Spleen (tissue), 7 donors: Measurements from ENCODE around the gene LRRK1.

Experiments
- CTCF ChIP-seq, 11 experiments: fragments of 200-600 bp in 7 of 11; fragments of 450-650 bp in 4 of 11; sonication (generic) in 4 of 11; IDR thresholded peaks in 8 of 11; conservative IDR thresholded peaks in 3 of 11; 1 replicate in 7 of 11; 2 replicates in 4 of 11; pipeline versions ENCODE4 v1.4.0 to v1.8.0; 2016 to 2021; ENCODE audit warnings: antibody characterized with exemption in 11 of 11, inconsistent platforms in 4 of 11, mild to moderate bottlenecking in 1 of 11
- POLR2A ChIP-seq, 3 donors: fragments of 450-650 bp; IDR thresholded peaks; one replicate each; pipeline ENCODE4 v1.5.1; 2017; ENCODE audit warnings: antibody characterized with exemption in 3 of 3, mild to moderate bottlenecking in 1 of 3
- POLR2AphosphoS5 ChIP-seq, 3 donors: sonication (generic); formaldehyde crosslinking; IDR thresholded peaks; one replicate each; pipeline ENCODE4 v1.5.1; 2017; ENCODE audit warnings: antibody characterized with exemption in 3 of 3
- donor health status: DM: no; HTN: no; CAD: no; lungs with moderate emphysema.
- donor health status: DM: no; HTN: no; CAD: no.
- donor health status: DM: no; HTN: no; CAD: no.

DNA sequence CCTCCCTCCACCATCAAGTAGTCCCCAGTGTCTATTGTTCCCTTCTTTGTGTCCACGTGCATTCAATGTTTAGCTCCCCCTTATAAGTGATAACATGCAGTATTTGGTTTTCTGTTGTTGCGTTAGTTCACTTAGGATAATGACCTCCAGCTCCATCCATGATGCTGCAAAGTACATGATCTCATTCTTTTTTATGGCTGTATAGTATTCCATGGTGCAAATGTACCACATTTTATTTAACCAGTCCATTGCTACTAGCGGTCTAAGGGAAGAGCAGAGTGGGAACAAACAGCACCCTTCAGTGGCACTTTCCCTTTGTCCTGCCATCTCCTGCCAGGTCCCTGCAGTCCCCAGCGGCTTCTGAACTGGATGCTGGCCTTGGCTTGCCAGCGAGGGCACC, 69.1 kb downstream of the LRRK1 start:
- TF ChIP-seq CTCF (IDR thresholded peaks at IDR 0.05 in 8 of 11, conservative IDR thresholded peaks at IDR 0.05 in 3 of 11) (no peak), POLR2A (IDR thresholded peaks at IDR 0.05) (no peak), POLR2AphosphoS5 (IDR thresholded peaks at IDR 0.05) (no peak)
